C4-2B (cell line): Measurements from ENCODE around the gene PRR20G.

Experiments used
- CTCF ChIP-seq: fragments of 450-650 bp; conservative IDR thresholded peaks from 2 replicates; pipeline ENCODE4 v1.5.1; 2017; ENCODE audit warnings: mild to moderate bottlenecking
- ZFX ChIP-seq: fragments of 450-650 bp; IDR thresholded peaks from 2 replicates; pipeline ENCODE4 v1.6.1; 2017

DNA sequence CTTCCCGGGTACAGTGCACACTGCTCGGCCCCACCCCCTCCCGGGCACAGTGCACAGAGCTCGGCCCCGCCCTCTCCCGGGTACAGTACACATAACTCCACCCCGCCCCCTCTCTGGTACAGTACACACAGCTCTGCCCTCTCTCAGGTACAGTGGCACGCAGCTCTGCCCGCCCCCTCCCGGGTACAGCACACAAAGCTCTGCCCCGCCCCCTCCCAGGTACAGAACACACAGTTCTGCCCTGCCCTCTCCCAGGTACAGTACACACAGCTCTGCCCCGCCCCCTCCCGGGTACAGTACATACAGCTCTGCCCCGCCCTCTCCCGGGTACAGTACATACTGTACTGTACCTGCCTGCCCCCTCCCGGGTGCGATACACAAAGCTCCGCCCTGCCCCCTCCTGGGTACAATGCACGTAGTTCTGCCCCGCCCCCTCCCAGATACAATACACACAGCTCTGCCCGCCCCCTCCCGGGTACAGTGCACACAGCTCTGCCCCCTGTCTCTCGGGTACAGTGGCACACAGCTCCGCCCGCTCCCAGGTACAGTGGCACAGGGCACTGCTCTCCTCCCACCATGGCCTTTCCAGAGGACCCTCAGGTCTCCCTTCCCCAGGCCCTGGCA, 16.4 kb upstream of the PRR20G start:
- peak; percentile 67 for TF ChIP-seq CTCF
- no peak for TF ChIP-seq ZFX
